Measurements from ENCODE around the gene WDR90.

Gene WDR90

GRCh38 chr16:674214-674881 lies 25.2 kb downstream of the WDR90 start:
- in situ Hi-C loops (cut with MboI; ENCODE audit: low sequenced_read_pairs) = no loop called here

GRCh38 chr16:674968-675883 lies 26.1 kb downstream of the WDR90 start, which contains the start of gene RHBDL1:
Gene RHBDL1 (plus strand): TSS chr16:675671. CDS start chr16:675791, 120 bp downstream.
- in situ Hi-C loops (cut with MboI; ENCODE audit: low sequenced_read_pairs) = no loop called here

- in situ Hi-C loops (cut with MboI; ENCODE audit: low sequenced_read_pairs) = no loop called here
Observed at GRCh38 chr16:675884-676564, 26.9 kb downstream of the WDR90 start.

GRCh38 chr16:676565-676902 lies 27.4 kb downstream of the WDR90 start:
- in situ Hi-C loops (cut with MboI; ENCODE audit: low sequenced_read_pairs) = no loop called here

GRCh38 chr16:676913-677312 lies 27.7 kb downstream of the WDR90 start:
- in situ Hi-C loops (cut with MboI; ENCODE audit: low sequenced_read_pairs) = no loop called here

- in situ Hi-C loops (cut with MboI; ENCODE audit: low sequenced_read_pairs) = no loop called here
Observed at GRCh38 chr16:677316-678190, 28.4 kb downstream of the WDR90 start.

GRCh38 chr16:678209-678857 lies 29.2 kb downstream of the WDR90 start:
- in situ Hi-C loops (cut with MboI; ENCODE audit: low sequenced_read_pairs) = no loop called here

GRCh38 chr16:678858-679813 lies 30.0 kb downstream of the WDR90 start:
- in situ Hi-C loops (cut with MboI; ENCODE audit: low sequenced_read_pairs) = no loop called here

- in situ Hi-C loops (cut with MboI; ENCODE audit: low sequenced_read_pairs) = no loop called here
Observed at GRCh38 chr16:679814-680624, 30.9 kb downstream of the WDR90 start, which contains the start of gene STUB1. Gene STUB1 (plus strand): TSS chr16:680410. CDS start chr16:680526, 116 bp downstream.

GRCh38 chr16:680625-680945 lies 31.4 kb downstream of the WDR90 start:
- in situ Hi-C loops (cut with MboI; ENCODE audit: low sequenced_read_pairs) = no loop called here

GRCh38 chr16:680967-681745 lies 32.0 kb downstream of the WDR90 start:
- in situ Hi-C loops (cut with MboI; ENCODE audit: low sequenced_read_pairs) = no loop called here

GRCh38 chr16:681746-682427 lies 32.7 kb downstream of the WDR90 start:
- in situ Hi-C loops (cut with MboI; ENCODE audit: low sequenced_read_pairs) = no loop called here

GRCh38 chr16:682493-683395 lies 33.6 kb downstream of the WDR90 start:
- in situ Hi-C loops (cut with MboI; ENCODE audit: low sequenced_read_pairs) = no loop called here

GRCh38 chr16:683396-684070 lies 34.4 kb downstream of the WDR90 start:
- in situ Hi-C loops (cut with MboI; ENCODE audit: low sequenced_read_pairs) = no loop called here

- in situ Hi-C loops (cut with MboI; ENCODE audit: low sequenced_read_pairs) = no loop called here
Observed at GRCh38 chr16:684071-684794, 35.1 kb downstream of the WDR90 start, which contains the start of gene JMJD8. Gene JMJD8 (minus strand): TSS chr16:684334. CDS start chr16:684319, 15 bp downstream.
